HepG2 (cell line): Measurements from ENCODE around the gene LMOD1. TPM values are rescaled to one million over a fixed set of nuclear protein-coding genes. Genes with fewer than 3 reads are reported as not detected.

Experiments used
- CREB1 ChIP-seq, 2 experiments: fragments of 450-650 bp in 1 of 2; IDR thresholded peaks; 2 replicates each; pipeline ENCODE4 v1.6.1; 2016 to 2017; ENCODE audit warnings: control low read depth in 1 of 2, mild to moderate bottlenecking in 1 of 2, missing compliant biosample characterization in 1 of 2, missing genetic modification characterization in 1 of 2
- KDM5A ChIP-seq: fragments of 200-600 bp; sonication (generic); IDR thresholded peaks from 2 replicates; pipeline ENCODE4 v1.7.0; 2018; ENCODE audit warnings: antibody characterized with exemption, mild to moderate bottlenecking, low read length, borderline replicate concordance
- KLF9 ChIP-seq: IDR thresholded peaks from 2 replicates; pipeline ENCODE4 v1.6.1; 2016; ENCODE audit warnings: low read depth
- KMT2A ChIP-seq: sonication (generic); formaldehyde crosslinking; IDR thresholded peaks from 2 replicates; pipeline ENCODE4 v1.4.0; 2020; ENCODE audit warnings: missing genetic modification reagents
- MED8 ChIP-seq: sonication (generic); formaldehyde crosslinking; IDR thresholded peaks from 2 replicates; pipeline ENCODE4 v1.8.1; 2023; ENCODE audit warnings: mild to moderate bottlenecking, missing genetic modification reagents; ENCODE audit not compliant: insufficient replicate concordance
- NFATC3 ChIP-seq: sonication (generic); formaldehyde crosslinking; IDR thresholded peaks from 2 replicates; pipeline ENCODE4 v1.5.1; 2020; ENCODE audit warnings: mild to moderate bottlenecking, missing genetic modification reagents
- POGZ ChIP-seq: sonication (generic); formaldehyde crosslinking; IDR thresholded peaks from 2 replicates; pipeline ENCODE4 v1.4.0; 2020; ENCODE audit warnings: mild to moderate bottlenecking, missing genetic modification reagents
- PTBP1 ChIP-seq: fragments of 200-400 bp; formaldehyde crosslinking; IDR thresholded peaks from 2 replicates; pipeline ENCODE4 v1.6.1; 2018; ENCODE audit warnings: low read length, low read depth; ENCODE audit not compliant: poor library complexity, severe bottlenecking
- SMC3 ChIP-seq: IDR thresholded peaks from 2 replicates; pipeline ENCODE4 v1.6.1; 2011; ENCODE audit warnings: low read length, improper control_type of control experiment
- WIZ ChIP-seq: sonication (generic); formaldehyde crosslinking; IDR thresholded peaks from 2 replicates; pipeline ENCODE4 v1.5.1; 2020; ENCODE audit warnings: mild to moderate bottlenecking, missing genetic modification reagents
- ZNF598 ChIP-seq: sonication (generic); formaldehyde crosslinking; IDR thresholded peaks from 2 replicates; pipeline ENCODE4 v1.5.1; 2020; ENCODE audit warnings: mild to moderate bottlenecking, missing genetic modification reagents, borderline replicate concordance
- ZNF644 ChIP-seq: IDR thresholded peaks from 2 replicates; pipeline ENCODE4 v1.6.1; 2016; ENCODE audit warnings: low read depth
- ZNF761 ChIP-seq: sonication (generic); formaldehyde crosslinking; conservative IDR thresholded peaks from 2 replicates; pipeline ENCODE4 v1.4.0; 2020; ENCODE audit warnings: mild to moderate bottlenecking, missing genetic modification reagents
- polyA plus RNA-seq, 8 experiments: library from polyadenylated mRNA; depleted of rRNA in 3 of 8; stranded (reverse) in 7 of 8; unstranded in 1 of 8; fragments of >200 nt; fragmentation: Illumina TruSeq in 4 of 8; extraction: Trizol in 4 of 8; gene quantifications; 2 replicates each; pipeline versions ENCODE4 v1.2.1 to v1.2.3, GENCODE V29; 2011 to 2016; ENCODE audit warnings: low read depth in 4 of 8, missing spikeins in 1 of 8, mixed read lengths in 1 of 8; ENCODE audit not compliant: insufficient read depth in 1 of 8
- total RNA-seq, 5 experiments: library from RNA; depleted of rRNA; stranded (reverse); fragments of >200 nt; fragmentation: Illumina TruSeq; extraction: Trizol; gene quantifications; 2 replicates each; pipeline ENCODE4 v1.2.3, GENCODE V29; 2016; ENCODE audit warnings: low read depth in 1 of 5
- TF ChIP-seq, protein P1 (sequence below): sonication (generic); formaldehyde crosslinking; IDR thresholded peaks from 2 replicates; pipeline ENCODE4 v1.5.0; 2020; ENCODE audit warnings: missing genetic modification reagents, mild to moderate bottlenecking, borderline replicate concordance
- TF ChIP-seq, protein P2 (sequence below): sonication (generic); formaldehyde crosslinking; IDR thresholded peaks from 2 replicates; pipeline ENCODE4 v1.4.0; 2020; ENCODE audit warnings: mild to moderate bottlenecking, low read depth, missing genetic modification reagents
- TF ChIP-seq, protein P3 (sequence below), 2 experiments: sonication (generic) in 1 of 2; formaldehyde crosslinking in 1 of 2; IDR thresholded peaks; 2 replicates each; pipeline versions ENCODE4 v1.5.1 to v1.6.1; 2011 to 2020; ENCODE audit warnings: borderline replicate concordance in 1 of 2, low read depth in 1 of 2, low read length in 1 of 2, mild to moderate bottlenecking in 1 of 2, missing genetic modification reagents in 1 of 2, moderate library complexity in 1 of 2
- TF ChIP-seq, protein P4 (sequence below): sonication (generic); formaldehyde crosslinking; IDR thresholded peaks from 2 replicates; pipeline ENCODE4 v1.4.0; 2020; ENCODE audit warnings: mild to moderate bottlenecking, missing genetic modification reagents
- TF ChIP-seq, protein P5 (sequence below): sonication (generic); formaldehyde crosslinking; IDR thresholded peaks from 2 replicates; pipeline ENCODE4; 2020; ENCODE audit warnings: missing genetic modification reagents, mild to moderate bottlenecking, borderline replicate concordance

Gene LMOD1
- total and polyA plus RNA-seq, 2 of the 13 experiments (the other 11 are each of a cell fraction or from before 2014, with no cell fraction given), result not detected

DNA sequence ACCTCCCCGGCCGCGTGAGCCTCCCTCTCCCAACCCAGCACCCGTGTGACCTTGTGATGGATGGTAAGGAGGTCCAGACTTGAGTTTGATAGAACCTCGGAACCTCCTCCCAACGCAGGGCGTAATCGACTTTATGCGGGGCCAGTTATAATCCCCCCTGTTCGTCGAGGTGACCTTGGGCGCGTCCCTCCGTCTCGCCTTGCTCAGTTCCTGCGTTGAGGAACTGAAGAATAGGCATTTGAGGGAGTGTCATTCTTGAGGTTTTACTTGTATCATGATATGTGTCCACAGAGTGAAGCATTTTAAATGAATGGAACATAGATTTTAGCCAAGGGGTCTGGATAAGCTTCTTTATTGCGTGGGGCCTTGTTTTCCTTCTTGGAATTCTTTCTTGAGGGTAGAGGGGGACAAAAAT, 9.4 kb upstream of the LMOD1 start (continued):
- TF ChIP-seq, protein P1, sequence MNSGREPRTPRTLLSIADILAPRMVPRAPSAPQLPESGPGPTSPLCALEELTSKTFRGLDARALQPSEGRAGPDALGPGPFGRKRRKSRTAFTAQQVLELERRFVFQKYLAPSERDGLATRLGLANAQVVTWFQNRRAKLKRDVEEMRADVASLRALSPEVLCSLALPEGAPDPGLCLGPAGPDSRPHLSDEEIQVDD (CRISPR knock-in tag), result 0 out of 2 replicates have a peak, but pooled peaks have one; percentile 46
- TF ChIP-seq ZNF644 (CRISPR knock-in tag) (no peak), POGZ (CRISPR knock-in tag) (no peak), MED8 (CRISPR knock-in tag) (peak; percentile 42), KLF9 (CRISPR knock-in tag) (no peak), NFATC3 (0 out of 2 replicates have a peak, but pooled peaks have one; percentile 0), KDM5A (peak; percentile 51; the same call in 1 of the 2 replicates), SMC3 (no peak), CREB1 (IDR thresholded peaks at IDR 0.05) (no peak), CREB1 (CRISPR knock-in tag; IDR thresholded peaks at IDR 0.05) (0 out of 2 replicates have a peak, but pooled peaks have one; percentile 5), ZNF598 (CRISPR knock-in tag) (0 out of 2 replicates have a peak, but pooled peaks have one; percentile 49), WIZ (CRISPR knock-in tag) (0 out of 2 replicates have a peak, but pooled peaks have one; percentile 11), ZNF761 (CRISPR knock-in tag) (peak; percentile 44; the same call in 1 of the 2 replicates), KMT2A (CRISPR knock-in tag) (0 out of 2 replicates have a peak, but pooled peaks have one; percentile 35), PTBP1 (no peak)
- TF ChIP-seq, protein P2, sequence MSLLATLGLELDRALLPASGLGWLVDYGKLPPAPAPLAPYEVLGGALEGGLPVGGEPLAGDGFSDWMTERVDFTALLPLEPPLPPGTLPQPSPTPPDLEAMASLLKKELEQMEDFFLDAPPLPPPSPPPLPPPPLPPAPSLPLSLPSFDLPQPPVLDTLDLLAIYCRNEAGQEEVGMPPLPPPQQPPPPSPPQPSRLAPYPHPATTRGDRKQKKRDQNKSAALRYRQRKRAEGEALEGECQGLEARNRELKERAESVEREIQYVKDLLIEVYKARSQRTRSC (CRISPR knock-in tag), result 0 out of 2 replicates have a peak, but pooled peaks have one; percentile 29
- TF ChIP-seq, protein P3, sequence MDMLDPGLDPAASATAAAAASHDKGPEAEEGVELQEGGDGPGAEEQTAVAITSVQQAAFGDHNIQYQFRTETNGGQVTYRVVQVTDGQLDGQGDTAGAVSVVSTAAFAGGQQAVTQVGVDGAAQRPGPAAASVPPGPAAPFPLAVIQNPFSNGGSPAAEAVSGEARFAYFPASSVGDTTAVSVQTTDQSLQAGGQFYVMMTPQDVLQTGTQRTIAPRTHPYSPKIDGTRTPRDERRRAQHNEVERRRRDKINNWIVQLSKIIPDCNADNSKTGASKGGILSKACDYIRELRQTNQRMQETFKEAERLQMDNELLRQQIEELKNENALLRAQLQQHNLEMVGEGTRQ (IDR thresholded peaks at IDR 0.05; ENCODE audit: low read depth, low read length), result no peak
- TF ChIP-seq, protein P3 (CRISPR knock-in tag; IDR thresholded peaks at IDR 0.05; ENCODE audit: borderline replicate concordance), result no peak
- TF ChIP-seq, protein P4, sequence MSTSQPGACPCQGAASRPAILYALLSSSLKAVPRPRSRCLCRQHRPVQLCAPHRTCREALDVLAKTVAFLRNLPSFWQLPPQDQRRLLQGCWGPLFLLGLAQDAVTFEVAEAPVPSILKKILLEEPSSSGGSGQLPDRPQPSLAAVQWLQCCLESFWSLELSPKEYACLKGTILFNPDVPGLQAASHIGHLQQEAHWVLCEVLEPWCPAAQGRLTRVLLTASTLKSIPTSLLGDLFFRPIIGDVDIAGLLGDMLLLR (CRISPR knock-in tag), result 0 out of 2 replicates have a peak, but pooled peaks have one; percentile 17
- TF ChIP-seq, protein P5, sequence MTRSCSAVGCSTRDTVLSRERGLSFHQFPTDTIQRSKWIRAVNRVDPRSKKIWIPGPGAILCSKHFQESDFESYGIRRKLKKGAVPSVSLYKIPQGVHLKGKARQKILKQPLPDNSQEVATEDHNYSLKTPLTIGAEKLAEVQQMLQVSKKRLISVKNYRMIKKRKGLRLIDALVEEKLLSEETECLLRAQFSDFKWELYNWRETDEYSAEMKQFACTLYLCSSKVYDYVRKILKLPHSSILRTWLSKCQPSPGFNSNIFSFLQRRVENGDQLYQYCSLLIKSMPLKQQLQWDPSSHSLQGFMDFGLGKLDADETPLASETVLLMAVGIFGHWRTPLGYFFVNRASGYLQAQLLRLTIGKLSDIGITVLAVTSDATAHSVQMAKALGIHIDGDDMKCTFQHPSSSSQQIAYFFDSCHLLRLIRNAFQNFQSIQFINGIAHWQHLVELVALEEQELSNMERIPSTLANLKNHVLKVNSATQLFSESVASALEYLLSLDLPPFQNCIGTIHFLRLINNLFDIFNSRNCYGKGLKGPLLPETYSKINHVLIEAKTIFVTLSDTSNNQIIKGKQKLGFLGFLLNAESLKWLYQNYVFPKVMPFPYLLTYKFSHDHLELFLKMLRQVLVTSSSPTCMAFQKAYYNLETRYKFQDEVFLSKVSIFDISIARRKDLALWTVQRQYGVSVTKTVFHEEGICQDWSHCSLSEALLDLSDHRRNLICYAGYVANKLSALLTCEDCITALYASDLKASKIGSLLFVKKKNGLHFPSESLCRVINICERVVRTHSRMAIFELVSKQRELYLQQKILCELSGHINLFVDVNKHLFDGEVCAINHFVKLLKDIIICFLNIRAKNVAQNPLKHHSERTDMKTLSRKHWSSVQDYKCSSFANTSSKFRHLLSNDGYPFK (CRISPR knock-in tag), result peak; percentile 73; the same call in 1 of the 2 replicates
